ENCODE data around the gene CRAT.

The CRAT gene

GRCh38 chr9:129094387-129095169 lies 16.0 kb downstream of the CRAT start:
- no peak for DNase-seq

DNA sequence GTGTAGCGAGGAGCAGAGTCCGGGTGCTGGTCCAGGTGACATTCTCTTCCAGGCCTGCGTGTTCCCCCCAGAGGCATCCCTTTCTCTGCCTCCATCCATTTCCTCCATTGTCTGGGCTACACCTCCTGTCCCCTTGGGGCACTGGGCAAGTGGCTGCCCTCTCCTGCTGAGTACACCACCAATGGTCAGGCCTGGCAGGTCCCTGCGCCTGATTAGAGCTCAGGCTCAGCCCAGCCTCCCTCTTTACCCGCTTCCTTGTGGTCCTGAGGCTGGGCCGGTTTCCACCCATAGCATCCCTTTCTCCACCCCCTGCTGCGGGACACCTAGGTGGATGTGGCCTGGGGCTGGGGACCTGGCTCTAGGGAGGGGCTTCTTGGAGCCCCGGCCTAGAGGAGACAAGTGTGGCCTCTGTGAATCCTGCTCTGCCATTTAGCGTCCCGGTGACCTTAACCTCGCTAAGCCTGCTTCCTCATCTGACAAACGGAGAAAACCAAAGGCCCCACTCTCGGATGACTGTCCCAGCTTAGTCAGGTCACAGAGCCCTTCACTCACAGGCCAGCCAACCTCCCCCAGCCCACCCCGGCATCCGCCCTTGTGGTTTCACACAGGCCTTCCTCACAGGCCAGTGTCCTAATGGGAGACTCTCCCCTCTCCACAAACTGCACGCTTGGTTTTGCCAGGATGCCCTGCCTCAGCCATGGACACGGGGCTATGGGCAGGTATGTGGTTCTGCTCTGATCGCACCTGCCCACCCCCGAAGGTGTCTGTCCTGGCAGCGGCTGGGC lies 16.8 kb downstream of the CRAT start:
- DNase-seq, result no peak

- no peak for DNase-seq
These were observed 21.3 kb downstream of the CRAT start for GRCh38 chr9:129089246-129089645.

DNA sequence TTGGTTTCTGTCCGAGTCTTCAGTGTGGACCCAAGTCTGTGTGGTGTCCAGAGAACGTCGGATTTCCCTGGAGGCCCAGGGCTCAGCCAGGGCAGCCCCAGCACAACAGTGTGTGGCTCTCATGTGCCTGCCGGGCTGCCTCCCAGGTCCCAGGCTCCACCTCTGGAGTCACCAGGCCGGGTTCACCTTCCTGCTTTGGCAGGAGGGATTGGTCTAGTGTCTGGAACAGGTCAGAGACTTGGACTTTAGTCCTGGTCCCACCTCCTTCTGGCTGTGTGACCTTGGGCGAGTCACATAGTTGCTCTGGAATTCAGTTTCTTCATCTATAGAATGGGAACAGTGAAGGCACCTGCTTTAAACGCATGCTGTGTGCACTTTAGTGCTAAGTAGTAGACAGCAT lies 26.5 kb downstream of the CRAT start:
- DNase-seq, result no peak

GRCh38 chr9:129081388-129081904 lies 29.1 kb downstream of the CRAT start:
- peak in 4 of 58 donors; percentile 41 to 66 (median 50) for DNase-seq

DNA sequence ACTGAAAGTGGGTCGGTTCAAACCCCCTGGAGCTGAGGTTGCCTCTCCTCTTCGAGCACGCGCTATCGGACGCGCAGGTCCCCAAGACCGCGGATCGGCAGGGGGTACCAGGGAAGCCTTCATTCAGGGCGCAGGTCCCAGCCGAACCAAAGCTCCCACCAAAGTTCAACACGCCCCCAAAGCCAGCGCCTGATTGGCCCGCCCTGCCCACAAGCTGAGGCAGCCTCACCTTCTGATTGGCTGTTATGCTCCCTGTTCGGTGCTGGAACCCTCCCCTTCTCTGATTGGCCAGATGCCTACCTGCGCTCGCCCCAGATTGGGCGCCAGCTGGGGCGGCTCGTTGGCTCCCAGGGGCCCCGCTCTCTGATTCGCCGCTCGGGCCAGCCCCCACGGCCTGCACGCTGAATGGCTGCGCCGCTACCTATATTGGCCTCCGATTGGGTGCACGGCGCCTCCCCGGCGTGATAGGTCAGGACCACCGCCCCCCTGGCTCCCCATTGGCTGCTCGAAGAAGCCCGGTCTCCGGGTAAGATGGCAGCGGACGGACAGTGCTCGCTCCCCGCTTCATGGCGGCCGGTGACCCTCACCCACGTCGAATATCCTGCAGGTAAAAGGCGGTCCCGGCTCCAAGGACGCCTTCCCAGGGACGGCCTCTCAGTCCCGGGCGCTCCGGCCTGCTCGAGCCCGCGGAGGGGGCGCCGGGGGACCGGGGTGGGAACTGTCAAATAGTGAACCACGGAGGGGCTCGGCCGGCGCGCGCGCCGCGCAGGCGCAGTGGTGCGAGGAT lies 29.8 kb downstream of the CRAT start, which contains the start of gene DOLPP1:
Gene DOLPP1 (plus strand): TSS at position 511 of the 787 bp plus-strand sequence. CDS start 21 bp downstream, at position 532.
- peak; percentile 89 to 100 (median 98) for DNase-seq

- no peak for DNase-seq
These were observed 30.3 kb downstream of the CRAT start for GRCh38 chr9:129080298-129080600.

DNA sequence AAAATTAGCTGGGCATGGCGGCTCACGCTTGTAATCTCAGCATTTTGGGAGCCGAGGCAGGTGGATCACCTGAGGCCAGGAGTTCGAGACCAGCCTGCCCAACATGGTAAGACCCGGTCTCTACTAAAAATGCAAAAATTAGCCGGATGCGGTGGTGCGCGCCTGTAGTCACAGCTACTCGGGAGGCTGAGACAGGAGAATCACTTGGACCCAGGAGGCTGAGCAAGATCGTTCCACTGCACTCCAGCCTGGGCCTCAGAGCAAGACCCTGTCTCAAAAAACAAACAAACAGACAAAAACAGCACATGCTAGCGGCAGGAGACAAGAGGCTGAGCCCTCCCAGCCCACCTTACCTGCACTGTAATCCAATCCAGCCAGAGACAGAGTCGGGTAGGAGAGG lies 30.8 kb downstream of the CRAT start:
- DNase-seq, result no peak

GRCh38 chr9:129078691-129079503 lies 31.7 kb downstream of the CRAT start:
- no peak for DNase-seq

- no peak for DNase-seq
These were observed 33.4 kb downstream of the CRAT start for GRCh38 chr9:129077236-129077635.

DNA sequence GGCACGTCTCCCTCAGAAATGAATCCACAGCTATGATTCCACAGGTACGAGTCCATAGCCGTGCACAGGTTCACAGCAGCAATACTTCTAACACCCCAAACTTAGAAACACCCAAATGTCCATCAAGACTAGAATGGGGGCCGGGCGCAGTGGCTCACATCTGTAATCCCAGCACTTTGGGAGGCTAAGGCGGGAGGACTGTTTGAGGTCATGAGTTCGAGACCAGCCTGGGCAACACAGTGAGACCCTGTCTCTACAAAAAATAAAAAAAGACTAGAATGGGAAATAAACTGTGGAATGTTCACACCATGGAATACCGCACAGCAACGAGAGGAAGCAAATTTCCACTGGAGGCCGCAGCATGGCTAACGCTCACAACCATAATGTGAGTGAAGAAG lies 34.0 kb downstream of the CRAT start:
- no peak for DNase-seq

DNA sequence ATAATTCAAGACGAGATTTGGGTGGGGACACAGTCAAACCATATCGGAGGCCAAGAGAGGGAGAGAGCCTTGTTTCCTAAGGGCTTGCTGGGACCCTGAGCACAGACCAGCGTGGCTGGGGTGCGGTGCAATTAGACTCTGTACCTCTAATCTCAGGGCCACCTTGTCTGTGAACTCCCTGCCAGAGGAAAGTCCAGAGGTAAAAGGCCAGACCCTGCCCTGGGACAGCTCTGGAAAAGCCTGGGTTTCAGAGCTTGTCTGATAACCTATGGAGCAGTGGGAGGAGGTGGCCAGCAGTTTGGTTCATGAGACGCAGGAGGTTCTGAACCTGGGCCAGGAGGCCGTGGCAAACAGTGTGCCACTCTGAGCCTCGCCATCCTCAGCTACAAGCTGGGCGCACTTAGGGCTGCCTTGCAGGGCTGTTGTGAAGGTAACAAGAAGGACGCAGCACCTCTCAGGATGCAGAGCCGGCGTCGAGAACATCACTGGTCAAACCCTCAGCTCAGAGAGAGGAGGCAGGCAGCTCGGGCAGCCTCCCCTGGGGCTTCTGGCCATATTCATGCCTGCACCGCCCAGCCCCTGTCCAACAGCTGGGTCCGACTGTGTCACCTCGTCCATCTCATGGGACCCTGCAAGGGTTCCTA lies 34.5 kb downstream of the CRAT start:
- no peak for DNase-seq

GRCh38 chr9:129074106-129074505 lies 36.5 kb downstream of the CRAT start:
- DNase-seq, result no peak

GRCh38 chr9:129073404-129073803 lies 37.2 kb downstream of the CRAT start:
- no peak for DNase-seq

GRCh38 chr9:129072171-129072570 lies 38.4 kb downstream of the CRAT start:
- no peak for DNase-seq

GRCh38 chr9:129071526-129072126 lies 39.0 kb downstream of the CRAT start:
- DNase-seq, result no peak

DNA sequence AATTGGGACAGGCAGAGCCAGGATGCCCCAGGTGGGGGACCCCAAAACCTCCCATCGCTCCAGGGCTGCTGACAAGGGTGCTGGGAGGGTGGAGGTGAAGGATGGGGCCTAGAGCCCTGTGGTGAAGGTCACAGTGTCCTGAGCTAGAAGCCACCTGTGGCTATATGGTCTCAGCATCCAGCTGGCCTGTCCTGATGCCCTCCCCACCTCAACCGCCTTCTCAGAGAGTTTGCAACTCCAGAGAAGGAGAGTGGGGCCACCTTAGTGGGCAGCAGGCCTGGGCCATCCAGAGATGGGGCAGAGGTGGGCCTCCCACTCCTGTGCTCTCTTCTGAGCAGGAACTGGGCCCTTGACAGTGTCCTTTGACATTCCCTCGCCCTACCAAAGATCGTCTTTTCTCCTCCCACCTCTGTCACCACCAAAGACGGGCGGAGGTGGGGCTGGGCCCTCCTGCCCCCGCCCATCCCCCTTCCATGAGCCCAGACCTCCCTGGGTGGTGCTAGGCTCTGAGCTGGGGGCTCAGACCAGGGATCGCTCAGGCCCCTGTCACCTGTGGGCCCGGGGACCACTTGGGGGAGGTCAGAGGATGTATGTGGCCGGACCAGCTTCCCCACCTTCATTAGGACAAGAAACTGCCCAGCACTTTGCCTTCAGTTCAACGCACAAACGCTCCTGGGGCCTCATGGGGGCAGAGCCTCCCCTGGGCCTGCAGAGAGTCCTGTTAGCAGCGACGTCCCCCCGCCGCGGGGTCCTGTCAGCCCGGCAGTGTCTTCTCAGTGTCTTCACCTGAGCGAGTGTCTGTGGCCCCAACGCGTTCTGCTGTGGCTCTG lies 39.7 kb downstream of the CRAT start:
- DNase-seq, result no peak

DNA sequence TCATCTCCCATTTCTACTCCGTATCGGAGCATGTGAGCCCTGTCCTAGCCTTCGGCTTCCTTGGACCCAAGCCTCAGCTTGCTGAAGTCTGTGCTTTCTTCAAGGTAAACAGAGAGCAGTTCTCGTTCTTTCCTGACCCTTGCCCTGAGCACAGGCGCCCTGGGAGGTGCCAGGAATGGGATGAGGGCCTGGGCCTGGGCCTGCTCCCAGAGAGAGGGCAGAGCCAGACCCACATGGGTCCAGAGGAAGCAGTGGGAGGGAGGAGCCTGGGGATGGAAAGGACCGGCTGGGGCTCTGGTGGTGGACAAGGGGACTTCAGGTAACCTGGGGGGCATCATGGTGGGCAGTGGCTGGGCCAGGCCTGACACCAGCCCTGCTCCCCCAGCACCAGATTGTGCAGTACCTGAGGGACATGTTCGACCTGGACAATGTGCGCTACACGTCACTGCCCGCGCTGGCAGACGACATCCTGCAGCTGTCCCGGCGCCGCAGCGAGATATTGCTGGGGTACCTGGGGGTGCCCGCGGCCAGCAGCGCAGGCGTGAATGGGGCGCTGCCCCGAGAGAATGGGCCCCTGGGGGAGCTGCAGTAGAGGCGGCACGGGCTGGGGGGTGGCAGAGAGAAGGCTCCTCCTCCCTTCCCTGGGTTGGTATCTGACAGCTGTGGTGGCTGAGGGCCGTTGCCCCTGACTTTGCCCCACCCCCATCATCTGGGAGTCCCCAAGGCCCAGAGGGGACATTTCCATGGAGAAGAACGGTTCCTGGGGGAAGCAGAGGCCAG lies 40.5 kb downstream of the CRAT start:
- no peak for DNase-seq
